Caco-2 (cell line): Measurements from ENCODE around the gene LTBP1. TPM values are rescaled to one million over a fixed set of nuclear protein-coding genes. Genes with fewer than 3 reads are reported as not detected.

Experiments used
- BruUV-seq: library from RNA; stranded (reverse); fragments of 400-500 nt; replicated peaks from 2 replicates; lab custom pipeline; 2021; lab: Mats Ljungman, UMichigan
- CTCF ChIA-PET: fragments of 300-600 bp; sonication (Branson Sonifier 250); formaldehyde crosslinking; loops from one replicate; lab custom pipeline; 2022; ENCODE audit warnings: antibody characterized with exemption; lab: Charles Lee
- POLR2A ChIA-PET: fragments of 300-600 bp; sonication (Branson Sonifier 250); formaldehyde crosslinking; loops from one replicate; lab custom pipeline; 2022; ENCODE audit warnings: antibody characterized with exemption; lab: Charles Lee
- DNase-seq, 2 experiments: peaks; one replicate each; pipeline versions ENCODE4 v3.0.0 to v3.0.0-alpha.2; 2020 to 2022
- H3K27me3 ChIP-seq: replicated peaks from 2 replicates; pipeline ENCODE4 v1.6.0; 2011; ENCODE audit warnings: low read length; ENCODE audit not compliant: control insufficient read depth, insufficient read depth
- H3K36me3 ChIP-seq: 2 replicates; pipeline ENCODE4 v1.5.1; 2011; ENCODE audit warnings: low read length; ENCODE audit not compliant: control insufficient read depth, insufficient read depth
- H3K4me1 ChIP-seq: fragments of 250-450 bp; sonication (Bioruptor Pico); 2 replicates; pipeline ENCODE4 v1.5.1; 2020; ENCODE audit warnings: mild to moderate bottlenecking
- H3K4me3 ChIP-seq: 2 replicates; pipeline ENCODE4 v1.5.1; 2011; ENCODE audit warnings: low read depth, mild to moderate bottlenecking, control low read depth, low read length
- H3K9me3 ChIP-seq: fragments of 250-450 bp; sonication (Bioruptor Pico); 2 replicates; pipeline ENCODE4 v1.5.1; 2020; ENCODE audit warnings: mild to moderate bottlenecking, moderate library complexity
- H3K27ac Mint-ChIP-seq: one replicate; pipeline ENCODE4 v1.8.0; 2022; ENCODE audit warnings: mixed read lengths; ENCODE audit not compliant: unreplicated experiment
- H3K27me3 Mint-ChIP-seq: one replicate; pipeline ENCODE4 v1.8.0; 2022; ENCODE audit warnings: mixed read lengths; ENCODE audit not compliant: insufficient read depth, unreplicated experiment
- H3K36me3 Mint-ChIP-seq: one replicate; pipeline ENCODE4 v1.8.0; 2022; ENCODE audit warnings: mild to moderate bottlenecking, mixed read lengths; ENCODE audit not compliant: insufficient read depth, unreplicated experiment
- H3K4me1 Mint-ChIP-seq: one replicate; pipeline ENCODE4 v1.8.0; 2022; ENCODE audit warnings: low read depth, mixed read lengths; ENCODE audit not compliant: unreplicated experiment
- H3K4me3 Mint-ChIP-seq: one replicate; pipeline ENCODE4 v1.8.0; 2022; ENCODE audit warnings: mild to moderate bottlenecking, moderate library complexity, mixed read lengths; ENCODE audit not compliant: unreplicated experiment
- H3K9me3 Mint-ChIP-seq: one replicate; pipeline ENCODE4 v1.8.0; 2022; ENCODE audit warnings: mixed read lengths; ENCODE audit not compliant: unreplicated experiment
- CTCF ChIP-seq, 2 experiments: fragments of 200-600 bp in 1 of 2; IDR thresholded peaks; 1 replicate in 1 of 2; 2 replicates in 1 of 2; pipeline versions ENCODE4 v1.5.1 to v1.8.0; 2011 to 2022; ENCODE audit warnings: antibody characterized with exemption in 1 of 2, control low read depth in 1 of 2, inconsistent platforms in 1 of 2, low read depth in 1 of 2, low read length in 1 of 2, mild to moderate bottlenecking in 1 of 2, moderate library complexity in 1 of 2; ENCODE audit not compliant: insufficient read depth in 1 of 2, severe bottlenecking in 1 of 2, unreplicated experiment in 1 of 2
- intact Hi-C: fragments of 100-400 bp; cut with micrococcal nuclease; formaldehyde crosslinking; loops from one replicate; pipeline ENCODE4 v1.10.0; 2022; ENCODE audit not compliant: unreplicated experiment
- total RNA-seq: library from RNA; stranded (reverse); gene quantifications from 2 replicates; pipeline ENCODE4 v1.2.3, GENCODE V29; 2022

LTBP1 gene
- total RNA-seq, 1 experiment from 2014 or later = 64.2 TPM

GRCh38 chr2:33436083-33436482 is 489.3 kb downstream of the LTBP1 start:
- intact Hi-C loops = no loop called here
- POLR2A ChIA-PET = no interaction called here
- no peaks in the 10 kb centered on the region for H3K36me3 ChIP-seq

GRCh38 chr2:33437297-33437696 is 490.5 kb downstream of the LTBP1 start:
- DNase-seq = no peak
- no peak overlapping the region for H3K4me3 ChIP-seq
- no peaks in the 10 kb centered on the region for H3K4me1 ChIP-seq
- Mint-ChIP-seq H3K27me3 (peaks cover 2% of the 10 kb centered on the region), H3K27ac (no peak overlapping the region), H3K4me1 (no peaks in the 10 kb centered on the region), H3K9me3 (no peaks in the 10 kb centered on the region), H3K4me3 (no peak overlapping the region), H3K36me3 (no peaks in the 10 kb centered on the region)
- H3K27me3 ChIP-seq = no peaks in the 10 kb centered on the region
- POLR2A ChIA-PET = no interaction called here
- no TSS peak for BruUV-seq
- CTCF ChIA-PET = interaction anchor here (0.7 kb wide), 1 partner anchor 146 kb away, joined by 3 read pairs; no protein-coding TSS in a partner anchor
- no peak for TF ChIP-seq CTCF (IDR thresholded peaks at IDR 0.05; ENCODE audit: insufficient read depth in 1 of 2, low read depth in 1 of 2, low read length in 1 of 2, severe bottlenecking in 1 of 2, unreplicated experiment in 1 of 2)
- H3K36me3 ChIP-seq = no peaks in the 10 kb centered on the region
- H3K9me3 ChIP-seq = no peaks in the 10 kb centered on the region
- intact Hi-C loops = no loop called here

More at GRCh38 chr2:33436083-33436482, 489.3 kb downstream of the LTBP1 start:
- no peaks in the 10 kb centered on the region for H3K27me3 ChIP-seq
- no peaks in the 10 kb centered on the region for H3K4me1 Mint-ChIP-seq
- no peak overlapping the region for H3K4me3 Mint-ChIP-seq
- H3K4me3 ChIP-seq = no peak overlapping the region
- no peaks in the 10 kb centered on the region for H3K9me3 ChIP-seq
- H3K27me3 Mint-ChIP-seq = peaks cover 8% of the 10 kb centered on the region
- BruUV-seq = no TSS peak
- H3K36me3 Mint-ChIP-seq = no peaks in the 10 kb centered on the region
- H3K27ac Mint-ChIP-seq = no peak overlapping the region
- no peaks in the 10 kb centered on the region for H3K9me3 Mint-ChIP-seq
- no peak for DNase-seq
- CTCF ChIA-PET = no interaction called here
- no peak for TF ChIP-seq CTCF (IDR thresholded peaks at IDR 0.05; ENCODE audit: insufficient read depth in 1 of 2, low read depth in 1 of 2, low read length in 1 of 2, severe bottlenecking in 1 of 2, unreplicated experiment in 1 of 2)
- no peaks in the 10 kb centered on the region for H3K4me1 ChIP-seq

- Histone ChIP-seq H3K27me3 (no peaks in the 10 kb centered on the region), H3K36me3 (no peaks in the 10 kb centered on the region), H3K4me3 (no peak overlapping the region), H3K9me3 (no peaks in the 10 kb centered on the region), H3K4me1 (no peaks in the 10 kb centered on the region)
- Mint-ChIP-seq H3K27me3 (peaks cover 2% of the 10 kb centered on the region), H3K4me1 (no peaks in the 10 kb centered on the region), H3K27ac (no peak overlapping the region), H3K4me3 (no peak overlapping the region), H3K9me3 (no peaks in the 10 kb centered on the region), H3K36me3 (no peaks in the 10 kb centered on the region)
- no peak for DNase-seq
- no TSS peak for BruUV-seq
- ChIA-PET POLR2A (no interaction called here), CTCF (interaction anchor here (0.6 to 0.7 kb wide), 2 partner anchors 56 to 146 kb away, joined by 3 to 7 read pairs; no protein-coding TSS in a partner anchor)
- TF ChIP-seq CTCF (IDR thresholded peaks at IDR 0.05; ENCODE audit: insufficient read depth in 1 of 2, low read depth in 1 of 2, low read length in 1 of 2, severe bottlenecking in 1 of 2, unreplicated experiment in 1 of 2) = no peak
- intact Hi-C loops = no loop called here
These were observed 491.1 kb downstream of the LTBP1 start for GRCh38 chr2:33437815-33438214.
